Keratinocyte (primary cell): ENCODE measurements around the gene OR4D10.

Experiments
- EZH2 ChIP-seq: IDR thresholded peaks from one replicate; pipeline ENCODE4 v1.6.1; 2012; ENCODE audit warnings: inconsistent platforms, mild to moderate bottlenecking, low read length, moderate library complexity
- TF ChIP-seq, protein P1 (sequence below), 3 experiments: IDR thresholded peaks in 1 of 3; conservative IDR thresholded peaks in 1 of 3; optimal IDR thresholded peaks in 1 of 3; 2 replicates in 2 of 3; 3 replicates in 1 of 3; pipeline versions ENCODE3 to v1.5.1; 2011; ENCODE audit warnings: low read length in 3 of 3, mild to moderate bottlenecking in 3 of 3, moderate library complexity in 2 of 3, control low read depth in 1 of 3, inconsistent platforms in 1 of 3; ENCODE audit not compliant: insufficient read depth in 2 of 3; ENCODE audit errors: extremely low read depth in 1 of 3

DNA sequence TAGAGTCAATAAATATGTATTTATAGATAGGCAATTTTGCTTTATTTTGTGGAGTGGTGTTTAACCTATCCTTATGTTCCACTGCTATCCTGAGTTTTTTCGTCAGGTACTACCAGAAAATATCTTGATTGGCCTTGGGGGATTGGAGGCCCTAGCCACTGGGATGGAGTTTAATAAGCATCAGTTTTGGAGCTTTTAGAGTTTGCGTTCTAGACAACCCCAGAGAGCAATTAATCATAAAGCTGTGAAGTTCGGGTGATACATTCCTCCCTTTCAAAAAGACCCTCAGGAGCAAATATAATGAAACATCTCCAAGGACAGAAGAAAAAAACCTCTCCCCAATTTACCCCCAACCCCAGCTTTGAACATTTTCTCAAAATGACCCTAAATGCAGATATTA, 36.9 kb upstream of the OR4D10 start, which contains the start of gene OR5A1:
- TF ChIP-seq, protein P1, sequence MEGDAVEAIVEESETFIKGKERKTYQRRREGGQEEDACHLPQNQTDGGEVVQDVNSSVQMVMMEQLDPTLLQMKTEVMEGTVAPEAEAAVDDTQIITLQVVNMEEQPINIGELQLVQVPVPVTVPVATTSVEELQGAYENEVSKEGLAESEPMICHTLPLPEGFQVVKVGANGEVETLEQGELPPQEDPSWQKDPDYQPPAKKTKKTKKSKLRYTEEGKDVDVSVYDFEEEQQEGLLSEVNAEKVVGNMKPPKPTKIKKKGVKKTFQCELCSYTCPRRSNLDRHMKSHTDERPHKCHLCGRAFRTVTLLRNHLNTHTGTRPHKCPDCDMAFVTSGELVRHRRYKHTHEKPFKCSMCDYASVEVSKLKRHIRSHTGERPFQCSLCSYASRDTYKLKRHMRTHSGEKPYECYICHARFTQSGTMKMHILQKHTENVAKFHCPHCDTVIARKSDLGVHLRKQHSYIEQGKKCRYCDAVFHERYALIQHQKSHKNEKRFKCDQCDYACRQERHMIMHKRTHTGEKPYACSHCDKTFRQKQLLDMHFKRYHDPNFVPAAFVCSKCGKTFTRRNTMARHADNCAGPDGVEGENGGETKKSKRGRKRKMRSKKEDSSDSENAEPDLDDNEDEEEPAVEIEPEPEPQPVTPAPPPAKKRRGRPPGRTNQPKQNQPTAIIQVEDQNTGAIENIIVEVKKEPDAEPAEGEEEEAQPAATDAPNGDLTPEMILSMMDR (optimal IDR thresholded peaks at IDR 0.05 in 1 of 3, IDR thresholded peaks at IDR 0.05 in 1 of 3, conservative IDR thresholded peaks at IDR 0.05 in 1 of 3; ENCODE audit: extremely low read depth in 1 of 3, insufficient read depth in 2 of 3, low read length in 3 of 3): no peak
- TF ChIP-seq EZH2: no peak
